ENCODE measurements around the gene KCNC1.

The KCNC1 gene

DNA sequence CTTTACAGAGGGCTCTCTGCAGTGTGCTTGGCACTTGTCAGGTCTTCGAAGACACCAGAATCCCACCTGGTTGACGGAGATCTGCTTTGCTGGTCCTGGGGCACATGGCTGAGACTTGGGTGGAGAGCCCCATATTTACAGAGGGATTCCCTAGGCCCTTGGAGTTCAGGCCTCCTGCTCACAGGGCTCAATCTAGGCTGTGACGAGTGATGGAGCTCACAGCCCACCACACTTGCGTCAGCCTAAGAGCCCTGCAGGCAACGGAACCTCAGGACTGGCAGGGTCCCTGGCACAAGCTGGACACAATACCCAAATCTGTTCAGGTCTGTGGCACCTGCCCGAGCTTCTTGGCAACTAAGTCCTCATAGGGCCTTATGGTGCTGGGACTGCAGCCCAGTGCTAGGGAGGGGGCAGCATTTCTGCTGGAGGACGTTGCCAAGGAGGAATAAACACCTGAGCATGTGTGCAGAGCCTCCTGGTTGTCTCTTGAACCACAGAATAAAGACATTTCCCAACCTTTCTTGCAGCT lies 59.1 kb downstream of the KCNC1 start:
- no peak for DNase-seq (ENCODE audit: low read depth)

DNA sequence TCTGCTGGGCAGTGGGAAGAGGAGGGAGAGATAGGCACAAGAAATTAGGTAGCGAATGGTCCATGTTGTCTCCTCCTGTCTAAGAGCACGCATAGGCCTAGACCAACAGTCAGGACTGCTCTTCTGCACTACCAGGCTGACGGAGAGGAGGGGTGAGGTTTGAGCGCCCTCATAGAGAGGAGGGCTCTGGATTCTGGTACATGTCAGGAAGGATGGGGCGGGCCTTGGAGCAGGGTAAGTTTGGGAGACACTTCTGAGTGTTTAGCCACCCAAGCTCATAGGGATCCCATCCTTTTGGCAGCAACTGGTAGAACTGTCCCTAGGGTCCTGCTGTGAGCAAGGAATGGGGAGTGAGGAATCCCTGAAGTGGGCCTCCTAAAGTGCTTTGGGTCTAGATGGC lies 60.4 kb downstream of the KCNC1 start:
- DNase-seq (ENCODE audit: low read depth), result no peak

DNA sequence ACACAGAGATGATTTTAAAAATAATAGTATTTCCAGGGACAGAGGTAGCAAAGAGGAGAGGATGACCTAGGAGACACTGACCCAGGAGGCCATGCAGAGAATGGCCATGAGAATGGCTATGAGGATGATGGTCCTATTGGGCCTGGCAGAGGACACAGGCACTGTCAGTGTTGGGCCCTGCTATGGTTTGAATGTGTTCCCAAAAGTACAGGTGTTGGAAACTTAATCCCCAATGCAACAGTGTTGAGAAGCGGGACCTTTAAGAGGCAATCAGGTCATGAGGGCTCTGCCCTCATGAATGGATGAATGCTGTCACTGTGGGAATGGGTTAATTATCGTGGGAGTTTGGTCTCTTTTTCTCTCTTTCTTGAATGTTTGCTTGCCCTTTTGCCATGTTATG lies 61.6 kb downstream of the KCNC1 start:
- DNase-seq (ENCODE audit: low read depth), result no peak

DNA sequence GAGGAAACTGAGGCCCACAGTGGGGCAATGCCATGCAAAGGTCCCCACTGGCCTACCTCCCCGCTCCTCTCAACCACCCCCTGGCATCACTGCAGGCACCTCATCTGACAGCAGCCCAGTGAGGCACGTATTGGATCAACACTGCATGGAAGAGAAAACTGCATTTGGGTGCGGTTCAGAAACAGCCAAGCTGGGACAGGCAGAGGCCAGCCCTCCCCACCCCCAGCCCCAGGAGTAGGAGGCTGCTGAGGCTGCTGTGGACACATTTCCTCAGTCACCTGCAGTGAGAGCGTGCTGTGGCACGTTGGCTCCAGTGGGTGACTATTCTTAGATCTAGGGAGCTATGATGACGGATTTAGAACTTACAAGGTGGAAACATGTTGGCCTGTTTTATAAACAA lies 63.7 kb downstream of the KCNC1 start:
- DNase-seq (ENCODE audit: low read depth), result no peak

DNA sequence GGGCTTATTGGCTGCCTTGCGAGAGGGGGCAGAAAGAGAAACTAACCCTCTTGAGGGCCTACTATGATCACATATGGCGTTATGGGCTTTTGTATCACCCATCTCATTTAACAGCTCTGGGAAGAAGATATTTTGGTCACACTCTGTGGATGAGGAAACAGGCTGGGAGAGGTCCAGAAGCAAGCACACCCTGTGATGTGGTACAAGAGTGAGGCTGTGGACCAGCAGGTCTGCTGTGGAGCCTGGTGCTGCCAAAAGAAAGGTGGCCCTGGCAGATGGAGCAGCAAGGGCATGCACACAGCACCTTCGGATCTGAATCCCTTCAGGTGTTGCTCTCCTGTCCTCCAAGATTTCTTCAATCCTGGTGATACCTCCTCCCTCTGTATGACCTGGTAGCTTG lies 64.1 kb downstream of the KCNC1 start:
- DNase-seq (ENCODE audit: low read depth), result no peak

DNA sequence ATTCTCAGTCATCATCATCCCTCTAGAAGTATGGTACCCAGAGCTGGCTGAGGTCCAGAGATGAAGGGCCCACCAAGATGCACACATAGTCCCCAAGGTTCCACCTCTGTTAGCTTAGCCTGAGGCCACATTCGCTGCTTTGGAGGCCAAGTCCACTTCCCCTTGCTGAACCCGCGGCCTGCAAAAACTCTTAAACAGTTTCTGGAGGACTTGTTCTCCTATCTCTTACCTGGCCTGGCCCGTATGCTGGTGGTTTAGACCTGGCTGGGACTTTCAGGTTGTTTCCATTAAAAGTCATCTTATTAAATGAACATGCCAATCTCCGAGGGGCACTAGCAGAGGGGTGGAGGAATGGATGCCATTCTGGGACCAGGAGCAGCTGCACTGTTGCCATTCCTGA lies 64.6 kb downstream of the KCNC1 start:
- DNase-seq (ENCODE audit: low read depth), result no peak

DNA sequence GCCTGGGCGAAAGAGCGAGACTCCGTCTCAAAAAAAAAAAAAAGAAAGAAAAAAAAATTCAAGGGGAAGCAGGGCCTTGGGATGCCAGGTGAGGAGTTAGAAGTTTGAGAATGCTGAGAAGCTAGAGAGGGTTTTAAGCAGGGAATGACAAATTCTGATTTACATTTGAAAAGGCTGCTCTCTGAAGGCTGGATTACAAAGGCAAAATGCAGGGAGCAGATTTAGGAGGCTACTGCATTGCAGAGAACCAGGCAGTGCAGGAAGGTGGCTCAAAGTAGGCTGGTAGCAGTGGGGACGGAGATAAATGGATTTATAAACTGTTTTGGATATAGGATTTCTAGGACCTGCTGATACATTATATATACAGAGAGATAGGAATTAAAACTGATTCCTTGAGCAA lies 66.6 kb downstream of the KCNC1 start:
- DNase-seq (ENCODE audit: low read depth), result no peak

DNA sequence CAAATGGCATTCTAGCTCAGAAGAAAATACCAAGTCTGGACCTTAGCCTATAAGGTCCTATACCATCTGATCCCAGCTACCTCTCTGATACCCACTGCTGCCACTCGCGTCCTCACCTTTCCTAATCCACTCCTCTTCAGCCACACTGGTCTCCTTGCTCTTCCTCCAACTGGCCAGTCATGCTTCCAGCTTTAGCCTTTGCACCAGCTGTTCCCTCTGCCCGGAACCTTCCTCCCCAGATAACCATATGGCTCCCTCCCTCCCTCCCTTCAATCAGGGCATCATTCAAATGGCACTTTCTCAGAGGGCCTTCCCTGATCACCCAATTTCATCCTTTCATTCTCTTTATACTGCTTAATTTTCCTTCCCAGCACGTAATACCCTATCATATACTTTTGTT lies 67.9 kb downstream of the KCNC1 start:
- DNase-seq (ENCODE audit: low read depth), result no peak

DNA sequence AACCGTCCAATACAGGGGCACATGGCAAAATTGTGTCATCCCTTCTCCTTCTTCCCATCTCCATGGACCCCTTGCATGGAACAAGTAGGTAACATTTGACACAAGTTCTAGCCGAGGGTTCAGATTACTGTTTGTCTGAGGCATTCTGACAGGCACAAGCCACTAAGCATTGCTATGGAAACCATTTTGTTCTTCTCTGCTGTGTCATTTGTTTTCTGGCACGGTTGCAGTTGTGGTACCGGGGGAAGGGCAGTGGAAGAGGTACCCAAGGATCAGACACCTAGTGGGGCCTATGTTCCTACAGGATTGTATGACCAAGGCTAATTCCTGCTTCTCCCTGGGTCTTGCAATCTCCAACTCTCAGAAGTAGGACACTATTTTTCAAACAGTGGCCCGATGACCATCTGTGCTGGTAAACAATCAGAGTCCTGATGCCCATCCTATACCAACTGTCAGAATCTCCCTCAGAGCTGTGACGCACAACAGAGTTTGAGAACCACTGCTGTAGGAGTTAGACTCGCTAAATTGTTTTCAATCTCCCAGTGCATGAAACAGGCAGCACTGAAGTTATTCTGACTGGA lies 69.3 kb downstream of the KCNC1 start:
- DNase-seq (ENCODE audit: low read depth), result no peak

DNA sequence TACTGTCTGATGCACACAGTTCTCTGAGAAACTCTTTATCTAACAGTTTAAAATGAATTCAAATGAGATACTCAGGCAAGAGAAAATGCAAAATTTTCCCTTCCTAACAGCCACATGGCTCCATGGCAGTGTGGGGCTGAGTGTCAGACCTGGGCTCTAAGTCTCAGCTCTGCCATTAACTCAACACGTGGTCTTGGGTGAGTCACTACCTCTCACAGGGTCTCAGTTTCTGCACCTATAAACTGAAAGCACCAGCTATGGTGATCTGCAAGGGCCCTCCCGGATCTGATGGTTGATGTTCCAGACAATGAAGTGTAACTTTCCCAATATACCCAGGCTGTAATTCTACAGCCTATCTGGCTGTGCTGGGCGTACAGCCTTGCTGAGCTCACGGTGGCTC lies 70.5 kb downstream of the KCNC1 start:
- no peak for DNase-seq (ENCODE audit: low read depth)

DNA sequence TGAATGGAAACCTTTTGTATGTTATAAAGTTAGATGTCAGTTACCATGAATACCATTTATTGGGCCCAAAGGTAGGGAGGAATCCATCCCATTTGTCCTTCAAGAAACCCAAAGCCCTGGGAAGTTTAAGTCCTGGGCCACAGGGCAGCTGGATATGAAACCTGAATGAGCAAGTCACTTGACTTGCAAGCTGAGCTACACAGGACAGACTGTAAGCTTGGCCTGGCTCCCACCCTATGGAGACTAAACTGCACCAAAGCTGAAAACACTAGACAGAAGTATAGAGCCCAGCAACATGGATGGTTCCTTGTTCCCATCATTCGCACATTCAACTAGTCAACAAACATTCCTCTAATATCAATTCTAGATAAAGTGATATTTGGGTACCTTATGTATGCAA lies 71.3 kb downstream of the KCNC1 start:
- no peak for DNase-seq (ENCODE audit: low read depth)

DNA sequence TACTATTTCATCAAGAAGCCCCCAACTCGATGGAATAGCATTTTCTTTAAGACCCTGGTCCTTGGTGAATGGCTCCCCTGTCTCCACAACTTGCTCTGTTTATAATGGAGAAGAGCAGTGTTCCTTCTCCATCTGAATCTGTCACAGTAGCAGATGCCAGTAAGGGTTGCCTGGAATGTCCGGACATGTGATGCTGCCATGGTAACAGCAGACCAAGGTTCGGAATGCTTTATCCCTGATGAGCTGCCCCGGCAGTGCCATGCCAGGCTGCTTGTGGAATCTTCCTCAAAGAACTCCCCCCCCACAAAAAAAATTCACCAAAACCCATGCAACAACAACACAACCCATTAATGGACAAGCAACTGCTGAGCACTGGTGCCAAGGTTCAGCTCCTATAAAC lies 72.5 kb downstream of the KCNC1 start:
- no peak for DNase-seq (ENCODE audit: low read depth)

DNA sequence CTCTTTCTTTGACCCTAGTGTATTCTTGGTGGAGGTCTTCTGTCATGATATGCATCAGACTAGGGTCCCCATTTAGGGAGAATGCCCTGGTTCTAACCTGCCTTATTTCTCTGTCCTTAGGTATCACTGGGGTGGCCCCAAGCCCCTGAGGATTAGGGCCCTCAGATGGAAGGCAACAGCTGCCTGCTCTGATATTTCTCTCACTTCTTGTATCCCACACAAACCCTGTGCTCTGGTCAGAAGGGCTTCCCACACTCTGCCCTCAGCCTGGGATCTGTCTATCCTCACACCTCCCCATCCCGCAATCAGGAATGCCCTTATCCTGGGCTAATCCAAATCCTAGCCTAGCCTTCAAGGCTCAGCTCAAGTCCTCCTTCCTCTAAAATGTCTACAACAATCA lies 75.5 kb downstream of the KCNC1 start:
- no peak for DNase-seq (ENCODE audit: low read depth)

DNA sequence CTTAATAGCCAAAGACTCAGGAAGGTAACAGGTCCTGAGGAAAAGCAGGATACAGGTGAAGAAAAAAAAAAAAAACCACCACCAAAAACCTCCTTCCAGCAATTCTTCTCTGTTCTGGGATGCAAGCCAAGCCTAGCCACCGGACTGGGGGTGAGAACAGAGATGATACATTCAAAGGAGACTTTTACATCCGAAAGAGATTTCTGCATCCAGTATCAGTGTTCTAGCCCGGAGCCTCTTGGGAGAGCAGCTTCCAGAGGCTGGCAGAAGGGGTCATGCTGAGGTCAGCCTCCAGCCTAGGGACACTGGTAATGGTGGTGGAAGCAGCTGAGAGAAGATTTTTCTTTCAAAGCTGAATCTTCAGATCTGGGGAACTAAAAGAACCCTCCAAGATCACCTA lies 76.2 kb downstream of the KCNC1 start:
- no peak for DNase-seq (ENCODE audit: low read depth)

DNA sequence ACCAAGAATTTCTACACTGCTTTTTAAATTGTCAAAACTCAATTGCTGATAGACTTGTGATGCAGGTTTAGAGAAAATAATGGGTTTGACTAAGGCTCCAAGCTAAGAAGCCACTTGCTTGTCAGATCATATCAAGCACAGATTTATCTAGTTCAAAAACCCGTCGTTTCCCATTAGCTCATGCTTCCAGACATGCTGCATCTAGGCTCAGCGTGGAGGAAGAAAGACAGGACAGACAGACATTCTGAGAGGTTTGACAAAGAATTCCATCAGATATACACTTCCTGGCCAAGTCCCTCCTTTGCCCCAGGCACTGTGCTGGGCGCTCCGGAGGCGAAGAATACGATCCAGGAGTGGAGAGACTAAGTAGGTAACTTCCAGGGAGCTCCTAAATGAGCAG lies 76.8 kb downstream of the KCNC1 start:
- no peak for DNase-seq (ENCODE audit: low read depth)

DNA sequence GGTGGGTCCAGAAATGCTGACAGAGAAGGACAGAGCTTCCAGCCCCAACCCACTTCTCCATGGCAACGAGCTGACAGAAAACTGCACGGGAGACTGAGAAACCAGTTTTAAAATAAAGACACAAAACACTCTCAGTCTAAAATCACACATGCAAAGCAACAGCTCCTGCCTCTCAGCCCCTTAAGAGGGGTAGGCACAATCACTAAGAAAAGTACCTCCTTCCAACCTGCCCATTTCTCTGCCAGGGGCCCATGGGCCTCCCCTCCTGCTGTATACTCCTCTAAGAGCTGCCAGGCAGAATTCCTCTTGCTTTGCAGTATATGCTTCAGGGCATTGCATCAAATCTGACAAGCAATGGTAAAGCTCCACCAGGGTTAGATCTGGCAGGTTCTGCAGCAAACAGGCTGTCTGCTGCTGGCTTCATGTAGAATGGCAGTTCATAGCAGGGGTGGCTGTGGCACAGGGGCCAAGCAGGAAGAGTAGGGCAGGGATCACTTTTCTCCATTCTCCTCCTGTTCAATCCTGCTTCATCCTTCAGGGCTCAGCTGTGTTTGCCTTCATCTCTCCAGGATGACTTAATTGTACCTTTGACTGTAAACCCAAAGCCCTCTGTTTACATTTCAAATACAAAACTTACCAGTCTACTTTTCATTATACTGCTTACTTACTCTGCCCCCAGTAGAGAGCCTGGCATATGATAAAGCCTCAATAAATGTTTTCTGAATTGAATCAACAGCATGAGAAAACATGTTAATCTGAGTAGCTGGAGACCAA lies 77.7 kb downstream of the KCNC1 start:
- no peak for DNase-seq (ENCODE audit: low read depth)

DNA sequence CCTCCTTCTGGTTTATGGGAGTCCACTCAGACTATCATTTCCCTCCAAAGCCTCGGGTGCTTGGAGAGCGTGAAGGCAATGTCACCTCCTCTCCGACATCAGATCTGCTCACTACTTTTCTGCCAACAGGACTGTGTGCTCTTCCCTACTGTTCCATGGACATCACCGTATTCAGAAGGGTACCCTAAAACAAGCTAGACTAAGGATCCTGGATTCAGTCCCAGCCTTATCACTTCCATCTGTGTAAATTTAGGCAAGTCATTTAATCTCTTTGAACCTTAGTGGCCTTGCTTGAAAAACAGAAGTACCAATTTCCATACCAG lies 78.2 kb downstream of the KCNC1 start:
- DNase-seq (ENCODE audit: low read depth), result no peak

DNA sequence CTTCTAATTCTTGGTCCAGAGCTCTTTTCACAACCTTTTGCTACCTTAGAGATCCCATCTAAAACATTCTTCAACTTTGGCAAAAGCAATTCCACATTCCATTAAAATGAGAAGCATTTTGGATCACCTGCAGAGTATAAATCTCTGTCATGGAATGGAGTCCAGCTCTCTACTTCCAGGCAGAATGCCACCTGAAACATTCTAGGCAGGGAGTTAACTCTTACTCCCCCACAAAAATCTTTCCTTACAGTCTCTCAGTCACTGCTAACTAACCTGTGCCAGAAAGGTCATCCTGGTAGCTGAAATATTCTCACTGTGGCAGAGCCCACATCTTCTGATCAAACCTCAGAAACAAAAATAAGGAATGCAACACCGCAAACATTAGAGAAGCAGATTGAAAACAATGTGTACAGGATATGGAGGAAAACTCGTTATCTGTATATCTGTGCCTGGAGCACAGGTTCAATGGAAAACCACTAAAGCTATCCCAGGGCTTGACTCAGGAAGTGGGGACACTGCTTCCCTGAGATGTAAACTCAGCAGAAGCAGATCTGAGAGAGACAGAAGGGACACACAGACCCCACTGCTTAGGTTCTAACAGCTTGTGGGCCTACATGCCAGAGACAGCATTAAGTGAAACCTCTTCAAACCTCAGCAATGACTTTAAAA lies 78.9 kb downstream of the KCNC1 start:
- DNase-seq (ENCODE audit: low read depth), result no peak

DNA sequence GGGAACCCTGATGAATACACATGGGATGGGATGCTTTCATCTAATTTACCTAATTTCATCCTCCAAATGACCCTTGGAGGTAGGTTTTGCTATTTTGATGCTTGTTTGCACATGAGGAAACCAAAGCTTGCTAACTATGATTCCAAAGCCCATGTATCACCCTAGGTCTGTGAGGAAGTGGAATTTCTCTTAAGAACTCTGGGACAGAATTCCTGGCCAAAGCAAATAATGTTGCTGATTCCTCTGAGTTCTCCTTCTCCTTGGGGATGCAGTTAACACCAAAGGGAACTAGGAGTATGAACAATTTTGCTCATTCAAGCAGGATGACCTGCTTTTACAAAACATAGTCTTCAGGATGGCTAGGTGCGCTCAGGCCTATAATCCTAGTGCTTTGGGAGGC lies 80.0 kb downstream of the KCNC1 start:
- no peak for DNase-seq (ENCODE audit: low read depth)

DNA sequence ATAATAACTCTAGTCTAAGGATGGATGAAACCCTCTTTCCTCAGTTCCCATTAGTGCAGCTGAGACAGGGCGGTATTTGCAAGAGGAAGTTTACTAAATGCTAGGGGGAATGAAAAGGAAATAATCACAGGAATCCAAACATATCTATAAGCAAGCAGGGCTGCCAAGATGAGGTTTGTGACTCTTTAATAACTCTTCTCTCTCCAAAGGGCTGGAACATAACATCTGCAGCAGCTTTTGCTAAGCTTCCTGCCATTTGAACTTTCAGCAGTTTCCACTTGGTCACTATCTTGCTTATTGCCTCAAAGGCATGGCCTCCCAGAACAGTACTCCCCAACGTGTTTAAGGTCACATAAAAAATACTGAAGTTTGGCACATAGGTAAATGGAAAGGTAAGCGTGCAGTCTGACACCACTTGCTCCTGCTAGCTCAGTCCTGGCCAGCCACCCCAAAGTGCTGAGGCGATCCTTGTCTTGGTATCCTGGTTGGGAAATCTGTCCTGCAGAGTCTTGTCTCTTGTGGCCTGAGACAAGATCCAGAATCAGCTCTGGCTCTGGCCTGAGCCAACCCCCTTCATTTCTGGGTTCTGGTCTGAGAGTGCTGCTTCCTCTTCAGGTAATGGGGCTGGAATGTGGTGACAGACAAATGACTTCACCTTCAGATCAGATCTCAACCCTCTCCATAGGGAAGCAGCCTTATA lies 81.8 kb downstream of the KCNC1 start:
- no peak for DNase-seq (ENCODE audit: low read depth)

DNA sequence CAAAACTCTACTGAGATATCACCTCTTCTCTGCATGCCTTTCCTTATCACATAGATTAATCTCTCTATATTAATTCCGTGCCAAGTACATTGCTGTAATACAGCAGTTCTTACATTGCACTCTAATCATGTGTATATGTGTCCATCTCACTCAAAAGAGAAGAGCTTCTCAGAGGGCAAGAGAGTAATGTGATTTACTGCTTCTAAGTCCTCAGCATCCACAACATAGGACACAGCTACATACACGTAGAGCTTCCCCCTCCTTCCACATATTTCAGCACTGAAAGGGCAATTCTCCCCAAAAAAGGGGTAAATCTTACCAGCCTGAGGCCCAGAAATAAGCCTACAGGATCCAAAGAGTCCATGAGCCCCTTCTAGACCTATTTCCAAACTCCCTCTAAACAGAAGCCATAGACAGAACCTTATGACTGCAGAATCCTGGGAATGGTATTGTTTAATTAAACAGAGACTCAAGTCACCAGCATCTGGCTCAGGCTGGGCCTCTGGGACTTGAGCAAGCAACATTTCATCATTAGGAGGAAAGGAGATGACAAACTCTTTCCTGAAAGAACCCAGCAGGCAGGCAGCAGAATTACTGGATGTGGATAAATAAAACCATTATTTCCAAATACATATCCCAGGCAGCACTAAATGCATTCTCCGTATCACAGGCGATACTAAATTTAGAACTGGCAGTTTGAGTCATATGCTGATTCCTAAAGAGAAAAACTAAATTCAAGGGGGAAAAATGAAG lies 87.2 kb downstream of the KCNC1 start:
- DNase-seq (ENCODE audit: low read depth), result peak; percentile 8

DNA sequence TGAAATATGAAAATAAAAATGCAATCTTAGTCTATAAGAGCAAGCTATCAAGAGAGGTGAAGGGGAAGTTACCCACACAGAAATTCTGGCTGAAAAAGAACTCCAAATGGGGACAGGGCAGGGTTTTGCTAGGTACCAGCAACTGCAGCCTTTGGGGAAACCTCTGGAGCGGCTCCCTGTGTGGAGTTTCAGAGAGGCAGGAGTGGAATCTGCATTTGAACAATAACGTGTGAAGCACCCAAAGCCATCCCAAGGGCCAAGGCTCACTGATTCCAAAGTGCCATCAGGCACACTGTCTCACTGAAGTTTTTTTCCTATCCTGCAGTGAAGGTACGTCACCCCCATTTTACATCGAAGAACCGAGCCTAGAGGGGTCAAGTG lies 87.8 kb downstream of the KCNC1 start:
- no peak for DNase-seq (ENCODE audit: low read depth)

Measured in ELR (cell line).